IPS DF 4.7 (cell line): Measurements from ENCODE around the gene DHCR7.
"Not testable (repeated sequence)": the region's sequence is repeated elsewhere in the genome, so short reads cannot be mapped to it uniquely, and the experiment has no call there.

ENCODE experiments used
- DNase-seq: peaks from one replicate; pipeline ENCODE4 v3.0.0-alpha.2; 2013; ENCODE audit warnings: low spot score; ENCODE audit errors: extremely low read depth

Gene DHCR7

GRCh38 chr11:71440021-71440755 lies 8.0 kb downstream of the DHCR7 start:
- DNase-seq, result no peak

- DNase-seq, result no peak
Observed at GRCh38 chr11:71438650-71439049, 9.5 kb downstream of the DHCR7 start.

GRCh38 chr11:71437879-71438278 lies 10.3 kb downstream of the DHCR7 start:
- DNase-seq, result no peak

GRCh38 chr11:71437399-71437798 lies 10.8 kb downstream of the DHCR7 start:
- no peak for DNase-seq

- DNase-seq, result no peak
Observed at GRCh38 chr11:71436861-71437260, 11.3 kb downstream of the DHCR7 start.

GRCh38 chr11:71435278-71435951 lies 12.8 kb downstream of the DHCR7 start:
- no peak for DNase-seq

- DNase-seq, result no peak
Observed at GRCh38 chr11:71434576-71435130, 13.5 kb downstream of the DHCR7 start.

GRCh38 chr11:71433648-71434450 lies 14.3 kb downstream of the DHCR7 start:
- DNase-seq, result no peak

GRCh38 chr11:71432761-71433647 lies 15.2 kb downstream of the DHCR7 start:
- DNase-seq, result no peak

- no peak for DNase-seq
Observed at GRCh38 chr11:71431271-71431670, 16.9 kb downstream of the DHCR7 start.

- DNase-seq, result no peak
Observed at GRCh38 chr11:71430166-71430565, 18.0 kb downstream of the DHCR7 start.

GRCh38 chr11:71429701-71430100 lies 18.5 kb downstream of the DHCR7 start:
- DNase-seq, result no peak

- DNase-seq, result no peak
Observed at GRCh38 chr11:71428861-71429435, 19.2 kb downstream of the DHCR7 start.

GRCh38 chr11:71426413-71426812 lies 21.8 kb downstream of the DHCR7 start:
- no peak for DNase-seq

- no peak for DNase-seq
Observed at GRCh38 chr11:71425860-71426259, 22.3 kb downstream of the DHCR7 start.

- DNase-seq, result no peak
Observed at GRCh38 chr11:71425409-71425808, 22.8 kb downstream of the DHCR7 start.

GRCh38 chr11:71423181-71423790 lies 24.9 kb downstream of the DHCR7 start:
- DNase-seq, result no peak

GRCh38 chr11:71422318-71422717 lies 25.9 kb downstream of the DHCR7 start:
- DNase-seq, result not testable (repeated sequence)

- DNase-seq, result no peak
Observed at GRCh38 chr11:71421392-71421950, 26.7 kb downstream of the DHCR7 start.
